ENCODE results near the gene IL19.

The IL19 gene

GRCh38 chr1:206885341-206886060 is 114.9 kb downstream of the IL19 start:
- TF ChIP-seq CTCF (IDR thresholded peaks at IDR 0.05; ENCODE audit: insufficient read depth, low read depth, low read length, missing control alignments): no peak
- DNase-seq (ENCODE audit: low read depth): no peak
- H3K4me3 ChIP-seq (ENCODE audit: low read depth, low read length): no peak overlapping the region

GRCh38 chr1:206886831-206887230 is 116.3 kb downstream of the IL19 start:
- no peak overlapping the region for H3K4me3 ChIP-seq (ENCODE audit: low read depth, low read length)
- no peak for TF ChIP-seq CTCF (IDR thresholded peaks at IDR 0.05; ENCODE audit: insufficient read depth, low read depth, low read length, missing control alignments)
- DNase-seq (ENCODE audit: low read depth): no peak

DNA sequence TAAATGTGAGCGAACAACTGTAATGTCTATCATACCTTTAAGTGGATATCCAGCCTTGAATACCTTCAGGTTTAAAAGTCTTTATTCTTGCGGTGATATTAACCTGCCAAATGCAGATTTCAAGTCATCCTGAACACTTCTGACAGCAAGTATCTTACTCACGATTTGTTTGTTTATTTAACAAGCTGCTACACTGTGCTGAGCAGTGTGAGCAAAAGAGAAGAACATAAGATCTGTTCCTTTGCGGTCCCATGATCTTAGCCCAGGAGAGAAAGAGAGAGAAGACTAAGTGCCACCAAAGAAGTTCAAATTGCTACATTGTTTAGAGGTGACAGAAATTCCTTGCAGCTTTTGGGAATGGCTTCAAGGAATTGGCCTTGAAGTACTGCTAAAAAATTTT is 117.1 kb downstream of the IL19 start:
- DNase-seq (ENCODE audit: low read depth): no peak
- TF ChIP-seq CTCF (IDR thresholded peaks at IDR 0.05; ENCODE audit: insufficient read depth, low read depth, low read length, missing control alignments): no peak
- no peak overlapping the region for H3K4me3 ChIP-seq (ENCODE audit: low read depth, low read length)

GRCh38 chr1:206890125-206891060 is 119.8 kb downstream of the IL19 start:
- TF ChIP-seq CTCF (IDR thresholded peaks at IDR 0.05; ENCODE audit: insufficient read depth, low read depth, low read length, missing control alignments): no peak
- H3K4me3 ChIP-seq (ENCODE audit: low read depth, low read length): no peak overlapping the region
- DNase-seq (ENCODE audit: low read depth): no peak

DNA sequence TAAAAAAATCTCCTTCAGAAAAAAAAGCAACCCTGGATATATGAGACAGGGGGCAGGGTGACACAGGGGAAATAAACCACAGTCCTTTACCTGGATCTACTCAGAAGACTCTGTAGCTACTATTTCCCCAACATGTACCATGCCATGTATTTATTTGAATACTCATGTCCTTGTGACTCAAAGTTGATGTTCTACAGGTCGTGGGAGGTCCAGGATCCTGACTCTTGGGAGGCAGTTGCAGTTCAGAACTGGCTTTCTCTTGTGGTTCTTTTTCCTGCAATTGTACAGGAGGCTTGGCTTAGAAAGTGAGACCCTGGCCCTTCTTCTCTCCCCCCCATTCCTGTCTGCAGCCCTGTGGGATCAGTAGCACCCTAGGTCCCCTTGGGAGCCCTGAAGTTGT is 120.8 kb downstream of the IL19 start:
- no peak overlapping the region for H3K4me3 ChIP-seq (ENCODE audit: low read depth, low read length)
- TF ChIP-seq CTCF (IDR thresholded peaks at IDR 0.05; ENCODE audit: insufficient read depth, low read depth, low read length, missing control alignments): no peak
- DNase-seq (ENCODE audit: low read depth): no peak

Measured in GM12865 (cell line).